HEK293 (cell line): Measurements from ENCODE around the gene LAMA2.

Experiments
- CTCF ChIA-PET: fragments of 350-600 bp; formaldehyde crosslinking; extraction: SDS; loops from one replicate; lab custom pipeline; 2021; ENCODE audit warnings: antibody characterized with exemption; lab: Yijun Ruan, JAX
- POLR2A ChIA-PET: fragments of 300-600 bp; formaldehyde crosslinking; extraction: SDS; loops from one replicate; lab custom pipeline; 2020; ENCODE audit warnings: antibody characterized with exemption, inconsistent platforms; lab: Yijun Ruan, JAX
- H3K27ac ChIP-seq: fragments of 200-500 bp; sonication (Bioruptor generic); 2 replicates; pipeline ENCODE4 v1.5.1; 2014; ENCODE audit warnings: low read depth, low read length, control low read depth, inconsistent platforms; ENCODE audit errors: extremely low read depth
- H3K36me3 ChIP-seq, 2 experiments: fragments of 200-500 bp in 1 of 2; sonication (Bioruptor generic) in 1 of 2; 1 replicate in 1 of 2; 2 replicates in 1 of 2; pipeline ENCODE4 v1.5.1; 2014 to 2017; ENCODE audit warnings: inconsistent platforms in 2 of 2, low read length in 2 of 2; ENCODE audit not compliant: control insufficient read depth in 2 of 2, insufficient read depth in 1 of 2
- H3K4me1 ChIP-seq: fragments of 200-500 bp; sonication (Bioruptor generic); 2 replicates; pipeline ENCODE4 v1.5.1; 2014; ENCODE audit warnings: mild to moderate bottlenecking, low read length, inconsistent platforms; ENCODE audit not compliant: control insufficient read depth, insufficient read depth
- H3K4me3 ChIP-seq: 2 replicates; pipeline ENCODE4 v1.5.1; 2011; ENCODE audit warnings: low read depth, mild to moderate bottlenecking, control low read depth, low read length, moderate library complexity
- H3K9me3 ChIP-seq: fragments of 200-500 bp; sonication (Bioruptor generic); 2 replicates; pipeline ENCODE4 v1.5.1; 2014; ENCODE audit warnings: low read depth, low read length, inconsistent platforms; ENCODE audit not compliant: control insufficient read depth, insufficient read depth
- GLI2 ChIP-seq: fragments of 450-650 bp; formaldehyde crosslinking; IDR thresholded peaks from 2 replicates; pipeline ENCODE4; 2017; ENCODE audit warnings: missing biosample characterization, missing genetic modification characterization, low read depth, borderline replicate concordance
- KLF16 ChIP-seq: fragments of 450-650 bp; formaldehyde crosslinking; IDR thresholded peaks from 2 replicates; pipeline ENCODE4 v1.5.1; 2017; ENCODE audit warnings: missing biosample characterization, missing genetic modification characterization
- MEIS1 ChIP-seq: sonication (generic); formaldehyde crosslinking; IDR thresholded peaks from 2 replicates; pipeline ENCODE4 v1.8.1; 2022; ENCODE audit warnings: missing genetic modification reagents, mild to moderate bottlenecking, borderline replicate concordance
- MZF1 ChIP-seq: fragments of 450-650 bp; formaldehyde crosslinking; IDR thresholded peaks from 2 replicates; pipeline ENCODE4 v1.5.1; 2017; ENCODE audit warnings: missing biosample characterization, missing genetic modification characterization, borderline replicate concordance
- TCF7L2 ChIP-seq: IDR thresholded peaks from 2 replicates; pipeline ENCODE4 v1.6.1; 2011; ENCODE audit warnings: low read depth, mild to moderate bottlenecking, inconsistent platforms, low read length, moderate library complexity, borderline replicate concordance
- WT1 ChIP-seq: fragments of 450-650 bp; formaldehyde crosslinking; IDR thresholded peaks from 2 replicates; pipeline ENCODE4 v1.5.1; 2016; ENCODE audit warnings: missing biosample characterization, missing genetic modification characterization
- ZBTB21 ChIP-seq: fragments of 450-650 bp; formaldehyde crosslinking; IDR thresholded peaks from 2 replicates; pipeline ENCODE4 v1.5.1; 2017; ENCODE audit warnings: missing biosample characterization, missing genetic modification characterization
- ZIC2 ChIP-seq: fragments of 450-650 bp; formaldehyde crosslinking; IDR thresholded peaks from 2 replicates; pipeline ENCODE4 v1.5.1; 2016; ENCODE audit warnings: missing biosample characterization, missing genetic modification characterization
- ZNF2 ChIP-seq: fragments of 450-650 bp; formaldehyde crosslinking; IDR thresholded peaks from 2 replicates; pipeline ENCODE4 v1.5.1; 2016; ENCODE audit warnings: missing biosample characterization, missing genetic modification characterization
- ZNF202 ChIP-seq: fragments of 450-650 bp; formaldehyde crosslinking; IDR thresholded peaks from 2 replicates; pipeline ENCODE4 v1.5.1; 2016; ENCODE audit warnings: missing biosample characterization, missing genetic modification characterization, borderline replicate concordance
- ZNF239 ChIP-seq: fragments of 450-650 bp; formaldehyde crosslinking; IDR thresholded peaks from 2 replicates; pipeline ENCODE4 v1.5.1; 2016; ENCODE audit warnings: missing biosample characterization, missing genetic modification characterization
- ZNF404 ChIP-seq: fragments of 450-650 bp; formaldehyde crosslinking; IDR thresholded peaks from 2 replicates; pipeline ENCODE4 v1.5.1; 2017; ENCODE audit warnings: missing biosample characterization, missing genetic modification characterization
- ZNF501 ChIP-seq: fragments of 450-650 bp; formaldehyde crosslinking; IDR thresholded peaks from 2 replicates; pipeline ENCODE4 v1.5.1; 2016; ENCODE audit warnings: missing biosample characterization, missing genetic modification characterization
- ZNF792 ChIP-seq: fragments of 450-650 bp; formaldehyde crosslinking; IDR thresholded peaks from 2 replicates; pipeline ENCODE4 v1.5.1; 2016; ENCODE audit warnings: missing biosample characterization, missing genetic modification characterization
- TF ChIP-seq, protein P1 (sequence below): fragments of 450-650 bp; formaldehyde crosslinking; IDR thresholded peaks from 2 replicates; pipeline ENCODE4 v1.5.1; 2016; ENCODE audit warnings: missing biosample characterization, missing genetic modification characterization
- TF ChIP-seq, protein P2 (sequence below): fragments of 450-650 bp; formaldehyde crosslinking; IDR thresholded peaks from 2 replicates; pipeline ENCODE4 v1.5.0; 2017; ENCODE audit warnings: missing biosample characterization, missing genetic modification characterization, borderline replicate concordance
- TF ChIP-seq, protein P3 (sequence below): fragments of 450-650 bp; formaldehyde crosslinking; IDR thresholded peaks from 2 replicates; pipeline ENCODE4 v1.5.1; 2016; ENCODE audit warnings: missing biosample characterization, missing genetic modification characterization, low read depth
- TF ChIP-seq, protein P4 (sequence below): fragments of 450-650 bp; formaldehyde crosslinking; IDR thresholded peaks from 2 replicates; pipeline ENCODE4 v1.5.1; 2016; ENCODE audit warnings: missing biosample characterization, missing genetic modification characterization
- TF ChIP-seq, protein P5 (sequence below): fragments of 450-650 bp; IDR thresholded peaks from 2 replicates; pipeline ENCODE4 v1.5.1; 2018; ENCODE audit warnings: missing biosample characterization, missing genetic modification characterization
- TF ChIP-seq, protein P6 (sequence below): fragments of 450-650 bp; formaldehyde crosslinking; IDR thresholded peaks from 2 replicates; pipeline ENCODE4 v1.5.1; 2017; ENCODE audit warnings: missing biosample characterization, missing genetic modification characterization

LAMA2 gene

DNA sequence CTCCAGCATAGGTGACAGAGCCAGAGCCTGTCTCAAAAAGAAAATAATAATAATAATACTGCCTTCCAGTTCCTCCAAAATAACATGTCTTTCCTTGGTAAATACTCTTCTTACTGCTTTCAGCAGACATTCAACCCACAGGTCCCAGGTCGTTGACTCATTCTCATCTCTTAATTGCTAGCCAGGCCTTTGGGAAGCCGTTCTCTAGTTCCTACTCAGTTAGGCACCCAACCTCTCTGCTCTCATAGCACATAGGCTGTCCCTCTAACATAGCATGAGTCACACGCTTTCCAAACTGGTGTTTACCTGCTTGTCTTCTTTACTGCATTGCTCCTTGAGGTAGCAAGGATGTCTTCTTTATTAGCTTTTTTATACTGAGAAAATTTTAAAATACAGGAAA is 98.8 kb downstream of the LAMA2 start:
- Histone ChIP-seq H3K4me3 (no peak overlapping the region), H3K9me3 (no peaks in the 10 kb centered on the region), H3K4me1 (no peaks in the 10 kb centered on the region), H3K36me3 (no peaks in the 10 kb centered on the region), H3K27ac (no peak overlapping the region)
- no peak for TF ChIP-seq ZBTB21
- TF ChIP-seq, protein P1, sequence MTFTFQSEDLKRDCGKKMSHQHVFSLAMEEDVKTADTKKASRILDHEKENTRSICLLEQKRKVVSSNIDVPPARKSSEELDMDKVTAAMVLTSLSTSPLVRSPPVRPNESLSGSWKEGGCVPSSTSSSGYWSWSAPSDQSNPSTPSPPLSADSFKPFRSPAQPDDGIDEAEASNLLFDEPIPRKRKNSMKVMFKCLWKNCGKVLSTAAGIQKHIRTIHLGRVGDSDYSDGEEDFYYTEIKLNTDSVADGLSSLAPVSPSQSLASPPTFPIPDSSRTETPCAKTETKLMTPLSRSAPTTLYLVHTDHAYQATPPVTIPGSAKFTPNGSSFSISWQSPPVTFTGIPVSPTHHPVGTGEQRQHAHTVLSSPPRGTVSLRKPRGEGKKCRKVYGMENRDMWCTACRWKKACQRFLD (tag by site-specific recombination), result no peak
- TF ChIP-seq, protein P2, sequence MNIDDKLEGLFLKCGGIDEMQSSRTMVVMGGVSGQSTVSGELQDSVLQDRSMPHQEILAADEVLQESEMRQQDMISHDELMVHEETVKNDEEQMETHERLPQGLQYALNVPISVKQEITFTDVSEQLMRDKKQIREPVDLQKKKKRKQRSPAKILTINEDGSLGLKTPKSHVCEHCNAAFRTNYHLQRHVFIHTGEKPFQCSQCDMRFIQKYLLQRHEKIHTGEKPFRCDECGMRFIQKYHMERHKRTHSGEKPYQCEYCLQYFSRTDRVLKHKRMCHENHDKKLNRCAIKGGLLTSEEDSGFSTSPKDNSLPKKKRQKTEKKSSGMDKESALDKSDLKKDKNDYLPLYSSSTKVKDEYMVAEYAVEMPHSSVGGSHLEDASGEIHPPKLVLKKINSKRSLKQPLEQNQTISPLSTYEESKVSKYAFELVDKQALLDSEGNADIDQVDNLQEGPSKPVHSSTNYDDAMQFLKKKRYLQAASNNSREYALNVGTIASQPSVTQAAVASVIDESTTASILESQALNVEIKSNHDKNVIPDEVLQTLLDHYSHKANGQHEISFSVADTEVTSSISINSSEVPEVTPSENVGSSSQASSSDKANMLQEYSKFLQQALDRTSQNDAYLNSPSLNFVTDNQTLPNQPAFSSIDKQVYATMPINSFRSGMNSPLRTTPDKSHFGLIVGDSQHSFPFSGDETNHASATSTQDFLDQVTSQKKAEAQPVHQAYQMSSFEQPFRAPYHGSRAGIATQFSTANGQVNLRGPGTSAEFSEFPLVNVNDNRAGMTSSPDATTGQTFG (tag by site-specific recombination), result no peak
- no peak for TF ChIP-seq WT1 (tag by site-specific recombination)
- no peak for TF ChIP-seq ZNF239 (tag by site-specific recombination)
- TF ChIP-seq ZNF202 (tag by site-specific recombination), result no peak
- TF ChIP-seq ZNF404, result no peak
- TF ChIP-seq, protein P3, sequence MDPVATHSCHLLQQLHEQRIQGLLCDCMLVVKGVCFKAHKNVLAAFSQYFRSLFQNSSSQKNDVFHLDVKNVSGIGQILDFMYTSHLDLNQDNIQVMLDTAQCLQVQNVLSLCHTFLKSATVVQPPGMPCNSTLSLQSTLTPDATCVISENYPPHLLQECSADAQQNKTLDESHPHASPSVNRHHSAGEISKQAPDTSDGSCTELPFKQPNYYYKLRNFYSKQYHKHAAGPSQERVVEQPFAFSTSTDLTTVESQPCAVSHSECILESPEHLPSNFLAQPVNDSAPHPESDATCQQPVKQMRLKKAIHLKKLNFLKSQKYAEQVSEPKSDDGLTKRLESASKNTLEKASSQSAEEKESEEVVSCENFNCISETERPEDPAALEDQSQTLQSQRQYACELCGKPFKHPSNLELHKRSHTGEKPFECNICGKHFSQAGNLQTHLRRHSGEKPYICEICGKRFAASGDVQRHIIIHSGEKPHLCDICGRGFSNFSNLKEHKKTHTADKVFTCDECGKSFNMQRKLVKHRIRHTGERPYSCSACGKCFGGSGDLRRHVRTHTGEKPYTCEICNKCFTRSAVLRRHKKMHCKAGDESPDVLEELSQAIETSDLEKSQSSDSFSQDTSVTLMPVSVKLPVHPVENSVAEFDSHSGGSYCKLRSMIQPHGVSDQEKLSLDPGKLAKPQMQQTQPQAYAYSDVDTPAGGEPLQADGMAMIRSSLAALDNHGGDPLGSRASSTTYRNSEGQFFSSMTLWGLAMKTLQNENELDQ (tag by site-specific recombination), result no peak
- TF ChIP-seq MZF1, result no peak
- TF ChIP-seq ZNF2 (tag by site-specific recombination), result no peak
- TF ChIP-seq, protein P4, sequence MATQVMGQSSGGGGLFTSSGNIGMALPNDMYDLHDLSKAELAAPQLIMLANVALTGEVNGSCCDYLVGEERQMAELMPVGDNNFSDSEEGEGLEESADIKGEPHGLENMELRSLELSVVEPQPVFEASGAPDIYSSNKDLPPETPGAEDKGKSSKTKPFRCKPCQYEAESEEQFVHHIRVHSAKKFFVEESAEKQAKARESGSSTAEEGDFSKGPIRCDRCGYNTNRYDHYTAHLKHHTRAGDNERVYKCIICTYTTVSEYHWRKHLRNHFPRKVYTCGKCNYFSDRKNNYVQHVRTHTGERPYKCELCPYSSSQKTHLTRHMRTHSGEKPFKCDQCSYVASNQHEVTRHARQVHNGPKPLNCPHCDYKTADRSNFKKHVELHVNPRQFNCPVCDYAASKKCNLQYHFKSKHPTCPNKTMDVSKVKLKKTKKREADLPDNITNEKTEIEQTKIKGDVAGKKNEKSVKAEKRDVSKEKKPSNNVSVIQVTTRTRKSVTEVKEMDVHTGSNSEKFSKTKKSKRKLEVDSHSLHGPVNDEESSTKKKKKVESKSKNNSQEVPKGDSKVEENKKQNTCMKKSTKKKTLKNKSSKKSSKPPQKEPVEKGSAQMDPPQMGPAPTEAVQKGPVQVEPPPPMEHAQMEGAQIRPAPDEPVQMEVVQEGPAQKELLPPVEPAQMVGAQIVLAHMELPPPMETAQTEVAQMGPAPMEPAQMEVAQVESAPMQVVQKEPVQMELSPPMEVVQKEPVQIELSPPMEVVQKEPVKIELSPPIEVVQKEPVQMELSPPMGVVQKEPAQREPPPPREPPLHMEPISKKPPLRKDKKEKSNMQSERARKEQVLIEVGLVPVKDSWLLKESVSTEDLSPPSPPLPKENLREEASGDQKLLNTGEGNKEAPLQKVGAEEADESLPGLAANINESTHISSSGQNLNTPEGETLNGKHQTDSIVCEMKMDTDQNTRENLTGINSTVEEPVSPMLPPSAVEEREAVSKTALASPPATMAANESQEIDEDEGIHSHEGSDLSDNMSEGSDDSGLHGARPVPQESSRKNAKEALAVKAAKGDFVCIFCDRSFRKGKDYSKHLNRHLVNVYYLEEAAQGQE (tag by site-specific recombination), result no peak
- TF ChIP-seq, protein P5, sequence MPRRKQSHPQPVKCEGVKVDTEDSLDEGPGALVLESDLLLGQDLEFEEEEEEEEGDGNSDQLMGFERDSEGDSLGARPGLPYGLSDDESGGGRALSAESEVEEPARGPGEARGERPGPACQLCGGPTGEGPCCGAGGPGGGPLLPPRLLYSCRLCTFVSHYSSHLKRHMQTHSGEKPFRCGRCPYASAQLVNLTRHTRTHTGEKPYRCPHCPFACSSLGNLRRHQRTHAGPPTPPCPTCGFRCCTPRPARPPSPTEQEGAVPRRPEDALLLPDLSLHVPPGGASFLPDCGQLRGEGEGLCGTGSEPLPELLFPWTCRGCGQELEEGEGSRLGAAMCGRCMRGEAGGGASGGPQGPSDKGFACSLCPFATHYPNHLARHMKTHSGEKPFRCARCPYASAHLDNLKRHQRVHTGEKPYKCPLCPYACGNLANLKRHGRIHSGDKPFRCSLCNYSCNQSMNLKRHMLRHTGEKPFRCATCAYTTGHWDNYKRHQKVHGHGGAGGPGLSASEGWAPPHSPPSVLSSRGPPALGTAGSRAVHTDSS (tag by site-specific recombination), result no peak
- TF ChIP-seq, protein P6, sequence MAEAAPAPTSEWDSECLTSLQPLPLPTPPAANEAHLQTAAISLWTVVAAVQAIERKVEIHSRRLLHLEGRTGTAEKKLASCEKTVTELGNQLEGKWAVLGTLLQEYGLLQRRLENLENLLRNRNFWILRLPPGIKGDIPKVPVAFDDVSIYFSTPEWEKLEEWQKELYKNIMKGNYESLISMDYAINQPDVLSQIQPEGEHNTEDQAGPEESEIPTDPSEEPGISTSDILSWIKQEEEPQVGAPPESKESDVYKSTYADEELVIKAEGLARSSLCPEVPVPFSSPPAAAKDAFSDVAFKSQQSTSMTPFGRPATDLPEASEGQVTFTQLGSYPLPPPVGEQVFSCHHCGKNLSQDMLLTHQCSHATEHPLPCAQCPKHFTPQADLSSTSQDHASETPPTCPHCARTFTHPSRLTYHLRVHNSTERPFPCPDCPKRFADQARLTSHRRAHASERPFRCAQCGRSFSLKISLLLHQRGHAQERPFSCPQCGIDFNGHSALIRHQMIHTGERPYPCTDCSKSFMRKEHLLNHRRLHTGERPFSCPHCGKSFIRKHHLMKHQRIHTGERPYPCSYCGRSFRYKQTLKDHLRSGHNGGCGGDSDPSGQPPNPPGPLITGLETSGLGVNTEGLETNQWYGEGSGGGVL (tag by site-specific recombination), result no peak
- no peak for TF ChIP-seq ZIC2 (tag by site-specific recombination)
- no peak for TF ChIP-seq ZNF501
- TF ChIP-seq MEIS1, result no peak
- TF ChIP-seq GLI2 (tag by site-specific recombination), result no peak
- TF ChIP-seq KLF16 (tag by site-specific recombination), result no peak
- no peak for TF ChIP-seq TCF7L2
- TF ChIP-seq ZNF792 (tag by site-specific recombination), result no peak
- CTCF ChIA-PET, result no interaction called here
- POLR2A ChIA-PET, result no interaction called here
